ENCODE data around the gene FOXQ1. TPM values are rescaled to one million over a fixed set of nuclear protein-coding genes. Genes with fewer than 3 reads are reported as not detected.
A peak's percentile ranks its signal among the peaks of the same experiment; 100 is the strongest.

FOXQ1 gene
- total and polyA plus RNA-seq, 2 of the 13 experiments (the other 11 are each of a cell fraction or from before 2014, with no cell fraction given), result 35.2 to 39.8 TPM

DNA sequence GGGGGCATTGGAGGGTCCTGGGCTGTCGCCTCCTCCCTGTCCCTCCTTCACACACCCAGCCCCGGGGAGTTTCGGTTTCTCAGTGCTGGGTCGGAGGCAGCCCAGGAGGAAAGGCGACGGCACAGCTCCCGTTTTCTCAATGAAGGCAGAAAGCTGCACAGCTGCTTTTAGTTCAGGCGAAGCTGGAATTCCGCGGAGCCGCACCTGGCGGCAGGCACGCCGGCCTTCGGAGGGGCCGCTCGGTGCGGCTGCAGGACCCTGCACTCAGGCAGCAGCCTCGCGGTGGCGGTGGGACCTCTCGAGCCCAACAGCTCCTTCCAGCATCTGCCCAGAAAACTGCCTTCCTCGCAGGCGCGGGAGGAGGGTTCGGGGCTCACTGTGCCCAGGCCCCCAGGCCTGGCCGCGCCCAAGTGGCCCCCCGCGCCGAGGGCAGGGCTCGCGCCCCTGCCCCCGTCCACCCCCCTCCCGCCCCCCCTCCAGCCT, 4.6 kb downstream of the FOXQ1 start (continued):
- peak; percentile 41; the same call in 1 of the 2 replicates for TF ChIP-seq GABPB1 (CRISPR knock-in tag; IDR thresholded peaks at IDR 0.05)
- peak; percentile 34; the same call in 1 of the 2 replicates for TF ChIP-seq ZSCAN21 (CRISPR knock-in tag; IDR thresholded peaks at IDR 0.05; ENCODE audit: borderline replicate concordance)
- 0 out of 2 replicates have a peak, but pooled peaks have one; percentile 29 for TF ChIP-seq KMT2B (CRISPR knock-in tag; IDR thresholded peaks at IDR 0.05)
- no peak for TF ChIP-seq MEIS2 (CRISPR knock-in tag; IDR thresholded peaks at IDR 0.05)
- no peak for TF ChIP-seq AFF4 (CRISPR knock-in tag; IDR thresholded peaks at IDR 0.05)
- no peak for TF ChIP-seq ZSCAN9 (CRISPR knock-in tag; IDR thresholded peaks at IDR 0.05; ENCODE audit: borderline replicate concordance)
- TF ChIP-seq ZNF12 (CRISPR knock-in tag; IDR thresholded peaks at IDR 0.05), result peak; percentile 60; the same call in 1 of the 2 replicates
- TF ChIP-seq NFKB2 (CRISPR knock-in tag; IDR thresholded peaks at IDR 0.05; ENCODE audit: borderline replicate concordance), result peak; percentile 51; the same call in 1 of the 2 replicates
- peak; percentile 88 for TF ChIP-seq RBFOX2 (IDR thresholded peaks at IDR 0.05; ENCODE audit: low read depth, low read length)
- TF ChIP-seq KDM5B (CRISPR knock-in tag; IDR thresholded peaks at IDR 0.05; ENCODE audit: borderline replicate concordance), result peak; percentile 79
- no peak for TF ChIP-seq SYNCRIP (IDR thresholded peaks at IDR 0.05; ENCODE audit: insufficient read depth, low read depth, low read length)
- no peak for TF ChIP-seq NFATC3 (CRISPR knock-in tag; IDR thresholded peaks at IDR 0.05)
- 0 out of 2 replicates have a peak, but pooled peaks have one; percentile 52 for TF ChIP-seq ZMYM3 (CRISPR knock-in tag; IDR thresholded peaks at IDR 0.05)
- no peak; the same call in 1 of the 2 replicates for TF ChIP-seq BCL6 (CRISPR knock-in tag; IDR thresholded peaks at IDR 0.05)
- peak; percentile 85 for TF ChIP-seq ZNF746 (CRISPR knock-in tag; IDR thresholded peaks at IDR 0.05)
- no peak for TF ChIP-seq GPN1 (CRISPR knock-in tag; IDR thresholded peaks at IDR 0.05; ENCODE audit: borderline replicate concordance)
- peak; percentile 47; the same call in 1 of the 2 replicates for TF ChIP-seq HOXA3 (CRISPR knock-in tag; IDR thresholded peaks at IDR 0.05)
- TF ChIP-seq ZNF567 (CRISPR knock-in tag; IDR thresholded peaks at IDR 0.05; ENCODE audit: borderline replicate concordance), result no peak
- TF ChIP-seq ZNF335 (CRISPR knock-in tag; IDR thresholded peaks at IDR 0.05), result no peak
- TF ChIP-seq STAG1 (CRISPR knock-in tag; IDR thresholded peaks at IDR 0.05), result peak; percentile 33; the same call in 1 of the 2 replicates
- TF ChIP-seq, protein P1, sequence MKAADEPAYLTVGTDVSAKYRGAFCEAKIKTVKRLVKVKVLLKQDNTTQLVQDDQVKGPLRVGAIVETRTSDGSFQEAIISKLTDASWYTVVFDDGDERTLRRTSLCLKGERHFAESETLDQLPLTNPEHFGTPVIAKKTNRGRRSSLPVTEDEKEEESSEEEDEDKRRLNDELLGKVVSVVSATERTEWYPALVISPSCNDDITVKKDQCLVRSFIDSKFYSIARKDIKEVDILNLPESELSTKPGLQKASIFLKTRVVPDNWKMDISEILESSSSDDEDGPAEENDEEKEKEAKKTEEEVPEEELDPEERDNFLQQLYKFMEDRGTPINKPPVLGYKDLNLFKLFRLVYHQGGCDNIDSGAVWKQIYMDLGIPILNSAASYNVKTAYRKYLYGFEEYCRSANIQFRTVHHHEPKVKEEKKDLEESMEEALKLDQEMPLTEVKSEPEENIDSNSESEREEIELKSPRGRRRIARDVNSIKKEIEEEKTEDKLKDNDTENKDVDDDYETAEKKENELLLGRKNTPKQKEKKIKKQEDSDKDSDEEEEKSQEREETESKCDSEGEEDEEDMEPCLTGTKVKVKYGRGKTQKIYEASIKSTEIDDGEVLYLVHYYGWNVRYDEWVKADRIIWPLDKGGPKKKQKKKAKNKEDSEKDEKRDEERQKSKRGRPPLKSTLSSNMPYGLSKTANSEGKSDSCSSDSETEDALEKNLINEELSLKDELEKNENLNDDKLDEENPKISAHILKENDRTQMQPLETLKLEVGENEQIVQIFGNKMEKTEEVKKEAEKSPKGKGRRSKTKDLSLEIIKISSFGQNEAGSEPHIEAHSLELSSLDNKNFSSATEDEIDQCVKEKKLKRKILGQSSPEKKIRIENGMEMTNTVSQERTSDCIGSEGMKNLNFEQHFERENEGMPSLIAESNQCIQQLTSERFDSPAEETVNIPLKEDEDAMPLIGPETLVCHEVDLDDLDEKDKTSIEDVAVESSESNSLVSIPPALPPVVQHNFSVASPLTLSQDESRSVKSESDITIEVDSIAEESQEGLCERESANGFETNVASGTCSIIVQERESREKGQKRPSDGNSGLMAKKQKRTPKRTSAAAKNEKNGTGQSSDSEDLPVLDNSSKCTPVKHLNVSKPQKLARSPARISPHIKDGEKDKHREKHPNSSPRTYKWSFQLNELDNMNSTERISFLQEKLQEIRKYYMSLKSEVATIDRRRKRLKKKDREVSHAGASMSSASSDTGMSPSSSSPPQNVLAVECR (CRISPR knock-in tag; IDR thresholded peaks at IDR 0.05; ENCODE audit: borderline replicate concordance), result 0 out of 2 replicates have a peak, but pooled peaks have one; percentile 4
- TF ChIP-seq HDAC2 (CRISPR knock-in tag; IDR thresholded peaks at IDR 0.05), result no peak
- TF ChIP-seq SOX6 (IDR thresholded peaks at IDR 0.05), result no peak
- TF ChIP-seq SOX6 (CRISPR knock-in tag; IDR thresholded peaks at IDR 0.05), result peak; percentile 45; the same call in 1 of the 2 replicates
- TF ChIP-seq MXI1 (IDR thresholded peaks at IDR 0.05; ENCODE audit: borderline replicate concordance, low read depth, low read length), result no peak
